HG03575 (cell line): ENCODE results near the gene MACROD2.
"Not testable (repeated sequence)": the region's sequence is repeated elsewhere in the genome, so short reads cannot be mapped to it uniquely, and the experiment has no call there.

Experiments used
- ATAC-seq: cut with Tn5 transposase; IDR thresholded peaks from one replicate; pipeline ENCODE4 v1.9.1; 2021; ENCODE audit not compliant: unreplicated experiment, insufficient number of reproducible peaks, low FRiP score; ENCODE audit errors: extremely low read depth

The MACROD2 gene

GRCh38 chr20:14984768-14985622 lies 989.7 kb downstream of the MACROD2 start:
- no peak for ATAC-seq

- ATAC-seq, result no peak
Measured at GRCh38 chr20:14986026-14986655, 990.8 kb downstream of the MACROD2 start.

- ATAC-seq, result no peak
Measured at GRCh38 chr20:14986656-14987055, 991.3 kb downstream of the MACROD2 start.

- ATAC-seq, result no peak
Measured at GRCh38 chr20:14989535-14990290, 994.4 kb downstream of the MACROD2 start.

GRCh38 chr20:14991023-14991422 lies 995.7 kb downstream of the MACROD2 start:
- ATAC-seq, result no peak

- ATAC-seq, result no peak
Measured at GRCh38 chr20:14992153-14992552, 996.8 kb downstream of the MACROD2 start.

- no peak for ATAC-seq
Measured at GRCh38 chr20:14992961-14993360, 997.6 kb downstream of the MACROD2 start.

- ATAC-seq, result no peak
Measured at GRCh38 chr20:14996883-14997672, 1001.8 kb downstream of the MACROD2 start.

- ATAC-seq, result no peak
Measured at GRCh38 chr20:14997791-14998190, 1002.5 kb downstream of the MACROD2 start.

GRCh38 chr20:15005300-15005986 lies 1010.1 kb downstream of the MACROD2 start:
- ATAC-seq, result no peak

GRCh38 chr20:15011631-15012030 lies 1016.3 kb downstream of the MACROD2 start:
- no peak for ATAC-seq

- no peak for ATAC-seq
Measured at GRCh38 chr20:15012566-15012965, 1017.2 kb downstream of the MACROD2 start.

GRCh38 chr20:15016875-15017274 lies 1021.6 kb downstream of the MACROD2 start:
- ATAC-seq, result not testable (repeated sequence)

- ATAC-seq, result no peak
Measured at GRCh38 chr20:15018966-15019365, 1023.6 kb downstream of the MACROD2 start.

- no peak for ATAC-seq
Measured at GRCh38 chr20:15020845-15021244, 1025.5 kb downstream of the MACROD2 start.

- ATAC-seq, result no peak
Measured at GRCh38 chr20:15022921-15023320, 1027.6 kb downstream of the MACROD2 start.

GRCh38 chr20:15026759-15027158 lies 1031.4 kb downstream of the MACROD2 start:
- ATAC-seq, result no peak

GRCh38 chr20:15030826-15031225 lies 1035.5 kb downstream of the MACROD2 start:
- no peak for ATAC-seq
